OCI-LY7 (cell line): ENCODE measurements around the gene MYMK. TPM values are rescaled to one million over a fixed set of nuclear protein-coding genes. Genes with fewer than 3 reads are reported as not detected.

ENCODE experiments used
- BruUV-seq: library from RNA; stranded (reverse); fragments of 400-500 nt; replicated peaks from 2 replicates; lab custom pipeline; 2021; lab: Mats Ljungman, UMichigan
- CTCF ChIA-PET: fragments of 300-600 bp; sonication (Branson Sonifier 250); formaldehyde crosslinking; loops from one replicate; lab custom pipeline; 2022; ENCODE audit warnings: antibody characterized with exemption; ENCODE audit not compliant: unreplicated experiment; lab: Charles Lee
- POLR2A ChIA-PET: fragments of 300-600 bp; sonication (Branson Sonifier 250); formaldehyde crosslinking; loops from one replicate; lab custom pipeline; 2022; ENCODE audit warnings: antibody characterized with exemption; lab: Charles Lee
- DNase-seq: peaks from one replicate; pipeline ENCODE4 v3.0.0-alpha.2; 2015; ENCODE audit warnings: low spot score
- H2AFZ ChIP-seq: fragments of 200-600 bp; sonication (generic), shearing (Covaris generic); 2 replicates; pipeline ENCODE4 v1.6.1; 2014; ENCODE audit warnings: mild to moderate bottlenecking, antibody characterized with exemption, low read length, moderate library complexity
- H3K27ac ChIP-seq: fragments of 200-600 bp; sonication (generic); 2 replicates; pipeline ENCODE4 v1.5.1; 2014; ENCODE audit warnings: mixed run types, low read depth, mild to moderate bottlenecking, moderate library complexity, low read length, inconsistent platforms; ENCODE audit not compliant: poor library complexity, severe bottlenecking
- H3K36me3 ChIP-seq: fragments of 200-600 bp; sonication (generic); 2 replicates; pipeline ENCODE4 v1.6.1; 2014; ENCODE audit warnings: mild to moderate bottlenecking, antibody characterized with exemption, low read length, moderate library complexity, mixed read lengths; ENCODE audit not compliant: insufficient read depth
- H3K4me1 ChIP-seq: fragments of 200-600 bp; sonication (generic); 2 replicates; pipeline ENCODE4 v1.5.1; 2014; ENCODE audit warnings: mild to moderate bottlenecking, low read length; ENCODE audit not compliant: insufficient read depth, poor library complexity, severe bottlenecking
- H3K4me2 ChIP-seq: fragments of 200-600 bp; sonication (generic); 2 replicates; pipeline ENCODE4 v1.6.1; 2014; ENCODE audit warnings: mild to moderate bottlenecking, low read length
- H3K4me3 ChIP-seq: fragments of 200-600 bp; sonication (generic); 2 replicates; pipeline ENCODE4 v1.5.1; 2014; ENCODE audit warnings: mild to moderate bottlenecking, low read depth, low read length; ENCODE audit not compliant: poor library complexity, severe bottlenecking
- H3K79me2 ChIP-seq: fragments of 200-600 bp; sonication (generic); 2 replicates; pipeline ENCODE4 v1.6.1; 2016; ENCODE audit warnings: low read depth, mild to moderate bottlenecking, low read length, moderate library complexity, mixed read lengths; ENCODE audit not compliant: insufficient read depth
- H3K9me2 ChIP-seq: fragments of 200-600 bp; sonication (generic); 2 replicates; pipeline ENCODE4 v1.6.1; 2016; ENCODE audit warnings: mild to moderate bottlenecking, low read length, mixed read lengths; ENCODE audit not compliant: insufficient read depth
- H3K9me3 ChIP-seq: fragments of 200-600 bp; sonication (generic); 2 replicates; pipeline ENCODE4 v1.6.1; 2014; ENCODE audit warnings: mild to moderate bottlenecking, mixed run types, low read length, mixed read lengths
- H4K20me1 ChIP-seq: fragments of 200-600 bp; sonication (generic); 2 replicates; pipeline ENCODE4 v1.6.1; 2014; ENCODE audit warnings: mild to moderate bottlenecking, antibody characterized with exemption, low read length, moderate library complexity, mixed read lengths; ENCODE audit not compliant: insufficient read depth
- CTCF ChIP-seq: fragments of 200-600 bp; sonication (generic); conservative IDR thresholded peaks from 2 replicates; pipeline ENCODE4 v1.5.1; 2014; ENCODE audit warnings: mild to moderate bottlenecking, antibody characterized with exemption, low read length, moderate library complexity, mixed read lengths
- EZH2phosphoT487 ChIP-seq: fragments of 200-600 bp; sonication (generic); IDR thresholded peaks from 2 replicates; pipeline ENCODE4 v1.6.1; 2018; ENCODE audit warnings: low read depth, borderline replicate concordance, mild to moderate bottlenecking, mixed run types, antibody characterized with exemption, low read length, moderate library complexity, mixed read lengths
- intact Hi-C: fragments of 100-400 bp; cut with micrococcal nuclease; formaldehyde crosslinking; loops from one replicate; pipeline ENCODE4 v1.10.0; 2022; ENCODE audit not compliant: unreplicated experiment
- total RNA-seq, 2 experiments: library from RNA; depleted of rRNA in 1 of 2; stranded (reverse); fragments of >200 nt in 1 of 2; shearing (Covaris generic) in 1 of 2; gene quantifications; 2 replicates each; pipeline ENCODE4 v1.2.3, GENCODE V29; 2014 to 2022

The MYMK gene
- total RNA-seq, 2 experiments from 2014 or later, result not detected

- POLR2A ChIA-PET, result interaction anchor here (0.6 kb wide), 1 partner anchor 14 kb away, joined by 3 read pairs; no protein-coding TSS in a partner anchor
- Histone ChIP-seq H3K4me2 (no peak overlapping the region), H3K9me2 (no peaks in the 10 kb centered on the region), H4K20me1 (no peaks in the 10 kb centered on the region), H3K4me3 (no peak overlapping the region), H2AFZ (no peak overlapping the region), H3K79me2 (no peaks in the 10 kb centered on the region), H3K4me1 (peaks cover under 1% of the 10 kb centered on the region), H3K27ac (no peak overlapping the region), H3K9me3 (no peaks in the 10 kb centered on the region), H3K36me3 (peaks cover 23% of the 10 kb centered on the region)
- CTCF ChIA-PET, result no interaction called here
- intact Hi-C loops, result no loop called here
- BruUV-seq, result no TSS peak
- no peak for DNase-seq
- no peak for TF ChIP-seq EZH2phosphoT487
- TF ChIP-seq CTCF, result no peak
These were observed 56.4 kb downstream of the MYMK start for GRCh38 chr9:133468374-133468773.

- Histone ChIP-seq H3K36me3 (peaks cover 10% of the 10 kb centered on the region), H3K27ac (no peak overlapping the region), H3K9me3 (no peaks in the 10 kb centered on the region), H3K9me2 (no peaks in the 10 kb centered on the region), H3K79me2 (no peaks in the 10 kb centered on the region), H4K20me1 (no peaks in the 10 kb centered on the region), H3K4me2 (no peak overlapping the region), H3K4me1 (peaks cover 13% of the 10 kb centered on the region), H3K4me3 (no peak overlapping the region), H2AFZ (no peak overlapping the region)
- no peak for DNase-seq
- CTCF ChIA-PET, result no interaction called here
- no peak for TF ChIP-seq EZH2phosphoT487
- 0 out of 2 replicates have a peak, but pooled peaks have one; percentile 25 for TF ChIP-seq CTCF
- BruUV-seq, result no TSS peak
- intact Hi-C loops, result no loop called here
- POLR2A ChIA-PET, result no interaction called here
These were observed 57.7 kb downstream of the MYMK start for GRCh38 chr9:133467101-133467500.

GRCh38 chr9:133465984-133466383 lies 58.8 kb downstream of the MYMK start:
- ChIA-PET POLR2A (no interaction called here), CTCF (no interaction called here)
- Histone ChIP-seq H4K20me1 (no peaks in the 10 kb centered on the region), H3K36me3 (no peaks in the 10 kb centered on the region; the same call in 1 of the 2 replicates), H3K79me2 (no peaks in the 10 kb centered on the region), H3K4me3 (no peak overlapping the region), H3K4me2 (no peak overlapping the region), H2AFZ (no peak overlapping the region), H3K9me3 (no peaks in the 10 kb centered on the region), H3K4me1 (peaks cover 24% of the 10 kb centered on the region), H3K27ac (no peak overlapping the region), H3K9me2 (no peaks in the 10 kb centered on the region)
- TF ChIP-seq EZH2phosphoT487 (no peak), CTCF (no peak)
- no TSS peak for BruUV-seq
- no peak for DNase-seq
- intact Hi-C loops, result no loop called here
